PC-3 (cell line): ENCODE results near the gene UBAC1. TPM values are rescaled to one million over a fixed set of nuclear protein-coding genes. Genes with fewer than 3 reads are reported as not detected.

Source experiments
- ATAC-seq: fragments of 200-7000 bp; cut with Tn5 transposase; 2 replicates; pipeline ENCODE4 v1.9.1; 2020; ENCODE audit warnings: mild to moderate bottlenecking, moderate library complexity
- BruUV-seq: library from RNA; stranded (reverse); fragments of 400-500 nt; replicated peaks from 2 replicates; lab custom pipeline; 2021; lab: Mats Ljungman, UMichigan
- CTCF ChIA-PET: fragments of 300-600 bp; sonication (Branson Sonifier 250); formaldehyde crosslinking; loops from one replicate; lab custom pipeline; 2022; ENCODE audit warnings: antibody characterized with exemption; lab: Charles Lee
- POLR2A ChIA-PET: fragments of 300-600 bp; sonication (Branson Sonifier 250); formaldehyde crosslinking; loops from one replicate; lab custom pipeline; 2022; ENCODE audit warnings: antibody characterized with exemption; ENCODE audit not compliant: unreplicated experiment; lab: Charles Lee
- DNase-seq: peaks from one replicate; pipeline ENCODE4 v3.0.0-alpha.2; 2015
- H2AFZ ChIP-seq: fragments of 300-600 bp; sonication (generic); 2 replicates; pipeline ENCODE4 v1.6.0; 2016; ENCODE audit warnings: antibody characterized with exemption, low read length
- H3F3A ChIP-seq: fragments of 300-600 bp; sonication (generic); one replicate; pipeline ENCODE4 v1.6.0; 2017; ENCODE audit warnings: antibody characterized with exemption, low read length, control low read depth, mild to moderate bottlenecking; ENCODE audit not compliant: unreplicated experiment
- H3K27ac ChIP-seq: fragments of 300-600 bp; sonication (generic); 2 replicates; pipeline ENCODE4 v1.5.1; 2016; ENCODE audit warnings: mild to moderate bottlenecking, low read length
- H3K27me3 ChIP-seq: fragments of 300-600 bp; sonication (generic); 2 replicates; pipeline ENCODE4 v1.6.1; 2016; ENCODE audit warnings: low read length, mixed read lengths
- H3K36me3 ChIP-seq: fragments of 300-600 bp; sonication (generic); 2 replicates; pipeline ENCODE4 v1.6.1; 2016; ENCODE audit warnings: low read depth, mixed run types, low read length, mixed read lengths
- H3K4me1 ChIP-seq: fragments of 300-600 bp; sonication (generic); 2 replicates; pipeline ENCODE4 v1.5.1; 2016; ENCODE audit warnings: low read length; ENCODE audit not compliant: insufficient read depth
- H3K4me2 ChIP-seq: fragments of 300-600 bp; sonication (generic); 2 replicates; pipeline ENCODE4 v1.6.0; 2016; ENCODE audit warnings: low read length
- H3K4me3 ChIP-seq: fragments of 300-600 bp; sonication (generic); 2 replicates; pipeline ENCODE4 v1.5.1; 2016; ENCODE audit warnings: mild to moderate bottlenecking, low read length, mixed read lengths
- H3K79me2 ChIP-seq: fragments of 300-600 bp; sonication (generic); 2 replicates; pipeline ENCODE4 v1.6.1; 2017; ENCODE audit warnings: low read length, mixed read lengths
- H3K9ac ChIP-seq: fragments of 300-600 bp; sonication (generic); 2 replicates; pipeline ENCODE4 v1.6.0; 2016; ENCODE audit warnings: mild to moderate bottlenecking, low read length
- H3K9me2 ChIP-seq: fragments of 300-600 bp; sonication (generic); replicated peaks from 2 replicates; pipeline ENCODE4 v1.6.1; 2016; ENCODE audit warnings: mixed run types, low read length, mixed read lengths
- H3K9me3 ChIP-seq: fragments of 300-600 bp; sonication (generic); 2 replicates; pipeline ENCODE4 v1.6.1; 2016; ENCODE audit warnings: low read length, mixed read lengths
- H4K20me1 ChIP-seq: fragments of 300-600 bp; sonication (generic); 2 replicates; pipeline ENCODE4 v1.6.1; 2016; ENCODE audit warnings: low read length, mixed read lengths
- EZH2 ChIP-seq: fragments of 300-600 bp; sonication (generic); IDR thresholded peaks from one replicate; pipeline ENCODE4 v1.6.1; 2017; ENCODE audit warnings: antibody characterized with exemption, mild to moderate bottlenecking, low read length; ENCODE audit not compliant: unreplicated experiment
- EZH2phosphoT487 ChIP-seq: fragments of 300-600 bp; sonication (generic); IDR thresholded peaks from 2 replicates; pipeline ENCODE4 v1.6.1; 2018; ENCODE audit warnings: mild to moderate bottlenecking, antibody characterized with exemption, low read length, borderline replicate concordance
- intact Hi-C: fragments of 100-400 bp; cut with micrococcal nuclease; formaldehyde crosslinking; loops from 2 replicates; pipeline ENCODE4 v1.9.0; 2023
- total RNA-seq: library from RNA; depleted of rRNA; stranded (reverse); fragments of >200 nt; gene quantifications from 2 replicates; pipeline ENCODE4 v1.2.3, GENCODE V29; 2014
- TF ChIP-seq, protein P1 (sequence below): fragments of 300-600 bp; sonication (generic); conservative IDR thresholded peaks from 2 replicates; pipeline ENCODE4 v1.5.1; 2017; ENCODE audit warnings: antibody characterized with exemption, low read depth, mild to moderate bottlenecking, low read length

Gene UBAC1
- total RNA-seq, 1 experiment from 2014 or later = 77.3 TPM

DNA sequence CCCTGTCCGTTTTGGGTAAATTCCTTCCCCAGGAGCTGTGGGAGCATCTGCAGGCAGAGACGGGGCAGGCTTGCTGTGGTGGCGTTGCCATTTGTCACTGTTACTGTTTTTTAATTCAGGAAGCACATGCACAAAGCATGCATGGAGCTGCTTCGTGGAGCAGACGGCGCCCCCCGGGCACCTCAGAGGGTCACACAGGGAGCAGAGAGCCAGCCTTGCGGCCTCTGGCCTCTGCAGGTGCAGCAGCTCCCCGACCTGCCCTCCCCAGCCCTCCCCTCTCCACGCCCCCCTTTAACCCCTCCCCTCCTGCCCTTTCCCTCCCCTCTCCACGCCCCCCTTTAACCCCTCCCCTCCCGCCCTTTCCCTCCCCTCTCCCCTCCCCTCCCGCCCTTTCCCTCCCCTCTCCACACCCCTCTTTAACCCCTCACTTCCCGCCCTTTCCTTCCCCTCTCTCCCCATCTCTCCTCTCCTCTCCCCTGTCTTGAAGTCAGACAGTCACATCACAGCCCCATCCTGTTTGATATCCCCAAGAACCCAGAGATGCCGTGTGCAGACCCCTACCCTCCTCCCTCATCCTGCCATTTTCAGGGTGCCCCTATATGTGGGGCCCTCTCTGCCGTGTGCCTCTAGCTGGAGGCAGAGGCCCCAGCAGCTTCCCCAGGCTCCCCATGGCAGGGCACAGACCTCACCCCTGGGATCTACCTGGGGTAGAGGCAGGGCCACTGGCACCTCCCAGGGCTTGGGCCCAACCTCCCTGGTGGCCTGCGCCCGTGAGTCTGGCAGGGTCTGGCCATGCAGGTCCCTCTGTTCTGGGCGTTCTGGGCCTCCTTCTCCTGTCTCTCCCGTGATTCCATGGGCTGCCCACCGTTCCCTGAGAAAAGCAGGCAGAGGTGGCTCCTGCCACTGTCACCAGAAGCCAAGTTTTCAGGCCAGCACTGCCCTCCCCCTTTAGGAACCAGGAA, 29.6 kb upstream of the UBAC1 start:
- ChIA-PET CTCF (no interaction called here), POLR2A (interaction anchor here (0.6 kb wide), 1 partner anchor 116 kb away, joined by 5 read pairs; no protein-coding TSS in a partner anchor)
- H3K9me3 ChIP-seq = no peaks in the 10 kb centered on the region
- no peaks in the 10 kb centered on the region for H4K20me1 ChIP-seq
- DNase-seq (peak; percentile 21), ATAC-seq (no peak)
- H2AFZ ChIP-seq = no peak overlapping the region
- H3K4me2 ChIP-seq = peak overlapping the region; percentile 56
- peaks cover 16% of the 10 kb centered on the region for H3K4me1 ChIP-seq
- H3K4me3 ChIP-seq = no peak overlapping the region
- no peaks in the 10 kb centered on the region for H3K79me2 ChIP-seq
- TF ChIP-seq, protein P1, sequence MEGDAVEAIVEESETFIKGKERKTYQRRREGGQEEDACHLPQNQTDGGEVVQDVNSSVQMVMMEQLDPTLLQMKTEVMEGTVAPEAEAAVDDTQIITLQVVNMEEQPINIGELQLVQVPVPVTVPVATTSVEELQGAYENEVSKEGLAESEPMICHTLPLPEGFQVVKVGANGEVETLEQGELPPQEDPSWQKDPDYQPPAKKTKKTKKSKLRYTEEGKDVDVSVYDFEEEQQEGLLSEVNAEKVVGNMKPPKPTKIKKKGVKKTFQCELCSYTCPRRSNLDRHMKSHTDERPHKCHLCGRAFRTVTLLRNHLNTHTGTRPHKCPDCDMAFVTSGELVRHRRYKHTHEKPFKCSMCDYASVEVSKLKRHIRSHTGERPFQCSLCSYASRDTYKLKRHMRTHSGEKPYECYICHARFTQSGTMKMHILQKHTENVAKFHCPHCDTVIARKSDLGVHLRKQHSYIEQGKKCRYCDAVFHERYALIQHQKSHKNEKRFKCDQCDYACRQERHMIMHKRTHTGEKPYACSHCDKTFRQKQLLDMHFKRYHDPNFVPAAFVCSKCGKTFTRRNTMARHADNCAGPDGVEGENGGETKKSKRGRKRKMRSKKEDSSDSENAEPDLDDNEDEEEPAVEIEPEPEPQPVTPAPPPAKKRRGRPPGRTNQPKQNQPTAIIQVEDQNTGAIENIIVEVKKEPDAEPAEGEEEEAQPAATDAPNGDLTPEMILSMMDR = no peak
- TF ChIP-seq EZH2 (no peak), EZH2phosphoT487 (no peak)
- no peaks in the 10 kb centered on the region for H3F3A ChIP-seq
- BruUV-seq = no TSS peak
- H3K9me2 ChIP-seq = no peaks in the 10 kb centered on the region
- no peaks in the 10 kb centered on the region for H3K27me3 ChIP-seq
- intact Hi-C loops = no loop called here
- H3K36me3 ChIP-seq = no peaks in the 10 kb centered on the region
- no peak overlapping the region for H3K9ac ChIP-seq
- no peak overlapping the region for H3K27ac ChIP-seq

DNA sequence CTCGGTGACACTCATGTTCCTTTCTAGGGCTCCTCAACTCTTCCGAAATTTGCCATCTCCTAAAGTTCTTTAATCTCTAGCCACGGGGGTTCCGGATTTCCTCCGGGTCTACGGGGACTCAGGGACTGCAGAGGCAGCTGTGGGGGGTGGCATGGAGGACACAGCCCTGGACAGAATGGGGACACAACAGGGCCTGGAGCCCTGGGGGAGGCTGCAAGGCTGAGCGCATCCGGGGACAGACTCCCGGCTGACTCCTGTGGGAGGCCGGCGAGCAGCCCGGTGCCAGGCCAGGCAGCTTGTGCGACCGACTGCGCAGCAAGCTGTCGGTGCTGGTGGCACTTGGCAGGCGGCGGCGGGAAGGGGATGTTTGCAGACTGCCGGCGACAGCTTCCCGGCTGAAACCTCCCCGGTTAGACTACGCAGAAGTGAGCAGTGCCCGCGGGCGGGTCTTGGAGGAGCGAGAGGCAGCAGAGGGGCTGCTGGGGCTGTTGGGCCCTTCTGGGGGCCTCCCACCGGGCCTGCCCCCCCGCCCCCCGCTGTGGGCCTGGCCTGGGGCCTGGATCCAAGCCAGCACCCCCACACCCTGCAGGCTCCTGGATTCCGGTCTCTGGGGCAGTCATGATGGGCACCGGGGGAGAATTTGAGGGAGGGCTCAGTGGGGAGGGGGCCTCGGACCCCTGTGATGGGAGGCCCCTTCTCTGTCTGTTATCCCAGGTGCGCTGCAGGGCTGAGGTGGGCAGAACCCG, 28.7 kb upstream of the UBAC1 start:
- Histone ChIP-seq H3K9ac (no peak overlapping the region), H3K4me1 (peaks cover 16% of the 10 kb centered on the region), H3K9me3 (no peaks in the 10 kb centered on the region), H3K9me2 (no peaks in the 10 kb centered on the region), H3K79me2 (no peaks in the 10 kb centered on the region), H3K4me3 (no peak overlapping the region), H2AFZ (no peak overlapping the region), H3K4me2 (peak overlapping the region; percentile 56), H4K20me1 (no peaks in the 10 kb centered on the region), H3K27ac (no peak overlapping the region), H3K36me3 (no peaks in the 10 kb centered on the region), H3F3A (no peaks in the 10 kb centered on the region), H3K27me3 (no peaks in the 10 kb centered on the region)
- intact Hi-C loops = no loop called here
- ChIA-PET POLR2A (no interaction called here), CTCF (no interaction called here)
- no TSS peak for BruUV-seq
- DNase-seq = no peak
- peak; percentile 6 for ATAC-seq
- TF ChIP-seq EZH2 (no peak), EZH2phosphoT487 (no peak)
- TF ChIP-seq, protein P1 = no peak
